Measurements from ENCODE around the gene GRIN2C. TPM values are rescaled to one million over a fixed set of nuclear protein-coding genes. Genes with fewer than 3 reads are reported as not detected.

The GRIN2C gene
- total and polyA plus RNA-seq, 2 donors (not counting 1 experiment from before 2014, with no cell fraction given): 0.03 TPM; not detected in 1

GRCh38 chr17:74875977-74876593 is 16.4 kb upstream of the GRIN2C start:
- 90% methylated on average over 6 of the region's 6 CpGs for WGBS (ENCODE audit: insufficient coverage)
- H3K9me3 ChIP-seq (ENCODE audit: control extremely low read depth in 1 of 3, control insufficient read depth in 2 of 3, insufficient read depth in 1 of 3, low read length in 2 of 3): no peaks in the 10 kb centered on the region
- H4K20me1 ChIP-seq (ENCODE audit: control insufficient read depth, insufficient read depth, low read length, poor library complexity, severe bottlenecking): no peaks in the 10 kb centered on the region
- H3K4me3 ChIP-seq (ENCODE audit: control extremely low read depth in 1 of 5, extremely low read depth in 1 of 5, insufficient read depth in 1 of 5, low read depth in 2 of 5, low read length in 4 of 5): no peak overlapping the region
- DNase-seq (no peak), ATAC-seq (ENCODE audit: low read depth) (no peak)
- no peak overlapping the region for H3K27ac Mint-ChIP-seq
- H3K27ac ChIP-seq (ENCODE audit: low read length in 2 of 2): no peak overlapping the region
- H3K9me3 Mint-ChIP-seq (ENCODE audit: insufficient read depth): no peaks in the 10 kb centered on the region
- TF ChIP-seq CTCF (IDR thresholded peaks at IDR 0.05): no peak
- no peak for TF ChIP-seq EZH2 (IDR thresholded peaks at IDR 0.05; ENCODE audit: borderline replicate concordance, insufficient read depth, low read depth, low read length, poor library complexity, severe bottlenecking)
- no peak overlapping the region for H3K9ac ChIP-seq (ENCODE audit: low read length)
- peaks cover 12% of the 10 kb centered on the region for H3K4me1 Mint-ChIP-seq
- H3K27me3 ChIP-seq (replicated peaks in 1 of 4; ENCODE audit: control extremely low read depth in 1 of 4, control insufficient read depth in 3 of 4, insufficient read depth in 4 of 4, low read length in 3 of 4): no peaks in the 10 kb centered on the region
- peaks cover 12 to 15% of the 10 kb centered on the region in 2 donors for H3K4me1 ChIP-seq (ENCODE audit: control insufficient read depth in 2 of 2, insufficient read depth in 2 of 2, low read length in 2 of 2)
- H3K4me2 ChIP-seq (replicated peaks; ENCODE audit: low read depth, low read length, poor library complexity, severe bottlenecking): no peak overlapping the region
- no peaks in the 10 kb centered on the region for H3K36me3 ChIP-seq (replicated peaks in 1 of 2; ENCODE audit: control extremely low read depth in 1 of 2, control insufficient read depth in 1 of 2, extremely low read depth in 1 of 2, insufficient read depth in 2 of 2, low read length in 1 of 2)
- CTCF ChIA-PET: interaction anchor here (1.7 to 6.2 kb wide), 2 partner anchors 15 to 82 kb away, joined by 4 to 54 read pairs; partner anchors contain the start of gene GRIN2C
- intact Hi-C loops (cut with micrococcal nuclease): no loop called here
- H2AFZ ChIP-seq (ENCODE audit: insufficient read depth, low read depth, low read length, poor library complexity, severe bottlenecking): no peak overlapping the region
- POLR2A ChIA-PET: no interaction called here
- peaks cover 4% of the 10 kb centered on the region for H3K27me3 Mint-ChIP-seq
- peaks cover 8% of the 10 kb centered on the region for H3K79me2 ChIP-seq (ENCODE audit: control insufficient read depth, insufficient read depth, low read length)
- H3K4me3 Mint-ChIP-seq: no peak overlapping the region

- Histone ChIP-seq H3K36me3 (replicated peaks in 1 of 2; ENCODE audit: control extremely low read depth in 1 of 2, control insufficient read depth in 1 of 2, extremely low read depth in 1 of 2, insufficient read depth in 2 of 2, low read length in 1 of 2) (no peaks in the 10 kb centered on the region), H3K27me3 (replicated peaks in 1 of 4; ENCODE audit: control extremely low read depth in 1 of 4, control insufficient read depth in 3 of 4, insufficient read depth in 4 of 4, low read length in 3 of 4) (no peaks in the 10 kb centered on the region), H3K27ac (ENCODE audit: low read length in 2 of 2) (no peak overlapping the region), H2AFZ (ENCODE audit: insufficient read depth, low read depth, low read length, poor library complexity, severe bottlenecking) (no peak overlapping the region), H3K9ac (ENCODE audit: low read length) (no peak overlapping the region), H3K4me2 (replicated peaks; ENCODE audit: low read depth, low read length, poor library complexity, severe bottlenecking) (no peak overlapping the region), H4K20me1 (ENCODE audit: control insufficient read depth, insufficient read depth, low read length, poor library complexity, severe bottlenecking) (no peaks in the 10 kb centered on the region), H3K9me3 (ENCODE audit: control extremely low read depth in 1 of 3, control insufficient read depth in 2 of 3, insufficient read depth in 1 of 3, low read length in 2 of 3) (no peaks in the 10 kb centered on the region), H3K4me3 (ENCODE audit: control extremely low read depth in 1 of 5, extremely low read depth in 1 of 5, insufficient read depth in 1 of 5, low read depth in 2 of 5, low read length in 4 of 5) (no peak overlapping the region), H3K4me1 (ENCODE audit: control insufficient read depth in 2 of 2, insufficient read depth in 2 of 2, low read length in 2 of 2) (peaks cover 12 to 15% of the 10 kb centered on the region in 2 donors), H3K79me2 (ENCODE audit: control insufficient read depth, insufficient read depth, low read length) (peaks cover 8% of the 10 kb centered on the region)
- ChIA-PET POLR2A (no interaction called here), CTCF (interaction anchor here (1.6 to 6.2 kb wide), 3 partner anchors 14 to 218 kb away, joined by 4 to 54 read pairs (median 5); partner anchors contain the start of gene GRIN2C)
- 86% methylated on average over 2 of the region's 5 CpGs for WGBS (ENCODE audit: insufficient coverage)
- intact Hi-C loops (cut with micrococcal nuclease): no loop called here
- Mint-ChIP-seq H3K27ac (no peak overlapping the region), H3K4me1 (peaks cover 12% of the 10 kb centered on the region), H3K4me3 (peak overlapping the region; percentile 7), H3K9me3 (ENCODE audit: insufficient read depth) (no peaks in the 10 kb centered on the region), H3K27me3 (peaks cover 4% of the 10 kb centered on the region)
- no peak for TF ChIP-seq CTCF (IDR thresholded peaks at IDR 0.05)
- no peak for TF ChIP-seq EZH2 (IDR thresholded peaks at IDR 0.05; ENCODE audit: borderline replicate concordance, insufficient read depth, low read depth, low read length, poor library complexity, severe bottlenecking)
- no peak for ATAC-seq (ENCODE audit: low read depth)
- DNase-seq: no peak
Measured at GRCh38 chr17:74875155-74875976, 15.7 kb upstream of the GRIN2C start.
